Activated CD4-positive, alpha-beta T cell treated with anti-CD3 and anti-CD28 coated beads for 1 hour (primary cell): ENCODE data around the gene VIPR1.
A peak's percentile ranks its signal among the peaks of the same experiment; 100 is the strongest.

ENCODE experiments used
- DNase-seq: peaks from one replicate; pipeline ENCODE4 v3.0.0-alpha.2; 2020

VIPR1 gene

GRCh38 chr3:42493798-42494151 lies 8.7 kb upstream of the VIPR1 start:
- DNase-seq, result peak; percentile 1

GRCh38 chr3:42495393-42495792 lies 7.0 kb upstream of the VIPR1 start:
- DNase-seq, result no peak

GRCh38 chr3:42497009-42497731 lies 5.3 kb upstream of the VIPR1 start:
- DNase-seq, result no peak

- DNase-seq, result no peak
Measured at GRCh38 chr3:42498034-42498433, 4.4 kb upstream of the VIPR1 start.

- no peak for DNase-seq
Measured at GRCh38 chr3:42498791-42499477, 3.5 kb upstream of the VIPR1 start.

GRCh38 chr3:42499478-42499871 lies 3.0 kb upstream of the VIPR1 start:
- no peak for DNase-seq

GRCh38 chr3:42500091-42500490 lies 2.4 kb upstream of the VIPR1 start:
- DNase-seq, result no peak

- DNase-seq, result no peak
Measured at GRCh38 chr3:42500909-42501308, 1.5 kb upstream of the VIPR1 start.

GRCh38 chr3:42501321-42501680 lies 1.1 kb upstream of the VIPR1 start:
- DNase-seq, result no peak

GRCh38 chr3:42501681-42502428 lies 588 bp upstream of the VIPR1 start:
- DNase-seq, result peak; percentile 54

- DNase-seq, result no peak
Measured at GRCh38 chr3:42503251-42503924, 945 bp downstream of the VIPR1 start.

GRCh38 chr3:42503957-42504333 lies 1.5 kb downstream of the VIPR1 start:
- DNase-seq, result no peak

GRCh38 chr3:42504334-42505127 lies 2.1 kb downstream of the VIPR1 start:
- DNase-seq, result no peak

GRCh38 chr3:42505128-42505848 lies 2.8 kb downstream of the VIPR1 start:
- no peak for DNase-seq

- no peak for DNase-seq
Measured at GRCh38 chr3:42505849-42506410, 3.5 kb downstream of the VIPR1 start.

GRCh38 chr3:42507252-42507651 lies 4.8 kb downstream of the VIPR1 start:
- DNase-seq, result no peak

GRCh38 chr3:42507761-42508335 lies 5.4 kb downstream of the VIPR1 start:
- DNase-seq, result no peak

- DNase-seq, result no peak
Measured at GRCh38 chr3:42508562-42508961, 6.1 kb downstream of the VIPR1 start.

GRCh38 chr3:42509111-42509510 lies 6.7 kb downstream of the VIPR1 start:
- no peak for DNase-seq

- DNase-seq, result no peak
Measured at GRCh38 chr3:42510325-42510724, 7.9 kb downstream of the VIPR1 start.

- no peak for DNase-seq
Measured at GRCh38 chr3:42511201-42511600, 8.8 kb downstream of the VIPR1 start.
